ENCODE data around the gene SLC45A1.
"Not testable (repeated sequence)": the region's sequence is repeated elsewhere in the genome, so short reads cannot be mapped to it uniquely, and the experiment has no call there.

SLC45A1 gene

DNA sequence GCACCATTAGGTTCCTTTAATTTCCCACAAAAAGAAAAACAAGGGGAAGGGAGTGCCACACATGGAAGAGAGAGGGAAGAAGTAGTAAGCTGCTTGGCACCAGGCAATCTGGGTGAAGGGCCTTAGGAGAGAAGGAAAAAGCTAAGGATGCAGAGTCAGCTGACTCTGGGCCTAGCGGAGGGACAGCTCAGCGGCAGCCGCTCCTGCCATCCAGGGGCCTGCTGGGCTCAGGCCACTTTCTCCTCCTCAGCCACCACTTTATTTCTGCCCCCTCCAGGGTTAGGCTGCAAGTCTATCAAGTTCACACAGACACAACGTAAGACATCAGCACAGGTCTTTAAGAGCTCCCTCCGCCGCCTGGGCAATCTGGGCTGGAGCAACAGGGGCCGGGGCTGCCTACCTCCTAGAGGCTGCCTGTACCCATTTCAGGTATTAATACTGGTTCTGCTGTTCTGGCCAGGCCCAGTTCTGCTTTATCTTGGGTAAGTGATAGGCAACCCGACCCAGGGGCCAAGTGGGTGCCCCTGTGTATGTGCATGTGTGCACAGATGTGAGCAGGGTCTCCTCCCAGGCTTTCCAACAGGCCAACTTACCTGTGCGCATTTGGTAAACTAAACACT is 53.6 kb downstream of the SLC45A1 start:
- no peak for DNase-seq

DNA sequence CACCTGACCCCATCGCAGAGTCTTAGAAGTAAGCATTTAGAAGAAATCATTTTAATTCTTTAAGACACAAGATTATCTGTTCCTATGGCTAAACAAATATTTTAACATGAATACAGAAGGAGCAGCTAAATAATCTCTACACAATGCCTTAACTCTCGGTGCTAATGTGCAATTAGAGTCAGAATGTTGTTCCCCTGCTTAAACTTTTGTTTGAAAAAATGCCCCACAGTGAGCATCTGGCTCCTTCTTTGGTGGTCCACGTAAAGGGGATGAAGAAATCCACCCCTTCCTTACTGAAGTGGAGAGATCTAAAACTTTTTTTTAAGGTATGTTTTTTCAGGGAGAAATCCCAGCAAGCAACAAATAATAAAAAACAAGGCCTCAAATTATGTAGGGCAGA is 55.2 kb downstream of the SLC45A1 start:
- DNase-seq = no peak

DNA sequence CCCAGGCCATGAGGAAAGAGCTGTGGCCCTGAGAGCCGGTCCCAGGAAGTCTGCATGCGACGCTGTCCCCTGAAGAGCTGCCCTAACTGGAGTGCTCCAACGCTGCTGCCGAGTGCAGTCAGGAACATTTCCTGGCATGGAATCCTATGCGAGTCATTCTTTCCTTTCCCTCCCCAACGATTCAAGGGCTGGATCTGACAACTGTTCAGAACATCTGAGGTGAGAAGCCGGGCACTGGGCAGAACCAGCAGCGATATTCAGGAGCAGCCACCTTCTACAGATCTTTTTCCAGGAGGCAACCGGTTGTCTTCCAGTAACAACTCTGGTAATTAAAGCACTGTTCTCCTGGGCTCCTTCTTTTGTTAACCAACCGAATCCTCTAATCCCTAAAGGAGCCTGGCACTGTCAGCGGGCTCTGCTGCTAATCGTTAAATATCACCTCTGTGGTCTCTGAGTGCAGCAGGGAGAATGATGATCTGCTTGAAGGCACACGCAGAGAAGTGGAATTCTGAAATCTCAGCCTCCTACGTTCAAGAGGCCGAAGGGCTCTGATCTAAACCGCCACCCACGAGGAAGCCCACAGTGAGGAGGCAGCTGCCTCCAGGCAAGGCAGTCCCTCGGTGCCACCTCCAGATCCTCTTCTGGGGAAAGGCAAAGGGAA is 55.8 kb downstream of the SLC45A1 start:
- DNase-seq = no peak

- DNase-seq = no peak
These were observed 56.4 kb downstream of the SLC45A1 start for GRCh38 chr1:8374356-8374755.

GRCh38 chr1:8374812-8375211 is 56.9 kb downstream of the SLC45A1 start:
- peak; percentile 28 for DNase-seq

DNA sequence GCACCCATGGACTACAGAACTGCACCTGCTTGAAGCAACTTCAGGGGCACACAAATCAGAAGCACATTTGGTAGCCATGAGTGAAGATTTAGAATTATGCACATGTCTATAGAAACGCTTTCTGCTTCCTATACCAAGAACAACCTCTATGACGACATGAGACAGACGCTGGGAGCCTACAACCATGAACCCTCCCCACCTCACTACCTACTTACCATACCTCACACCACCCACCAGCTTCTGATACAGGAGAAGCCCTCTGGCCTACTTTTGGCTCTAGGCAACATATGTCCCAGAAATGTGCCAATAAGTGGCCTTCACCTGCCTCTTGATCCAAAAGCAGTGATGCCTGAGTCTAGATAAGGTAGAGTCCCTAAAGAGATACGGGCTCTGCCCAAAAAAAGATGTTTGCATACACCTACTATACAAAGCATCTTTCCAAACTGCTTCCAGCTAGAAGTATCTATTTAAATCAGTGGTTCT is 58.5 kb downstream of the SLC45A1 start:
- no peak for DNase-seq

DNA sequence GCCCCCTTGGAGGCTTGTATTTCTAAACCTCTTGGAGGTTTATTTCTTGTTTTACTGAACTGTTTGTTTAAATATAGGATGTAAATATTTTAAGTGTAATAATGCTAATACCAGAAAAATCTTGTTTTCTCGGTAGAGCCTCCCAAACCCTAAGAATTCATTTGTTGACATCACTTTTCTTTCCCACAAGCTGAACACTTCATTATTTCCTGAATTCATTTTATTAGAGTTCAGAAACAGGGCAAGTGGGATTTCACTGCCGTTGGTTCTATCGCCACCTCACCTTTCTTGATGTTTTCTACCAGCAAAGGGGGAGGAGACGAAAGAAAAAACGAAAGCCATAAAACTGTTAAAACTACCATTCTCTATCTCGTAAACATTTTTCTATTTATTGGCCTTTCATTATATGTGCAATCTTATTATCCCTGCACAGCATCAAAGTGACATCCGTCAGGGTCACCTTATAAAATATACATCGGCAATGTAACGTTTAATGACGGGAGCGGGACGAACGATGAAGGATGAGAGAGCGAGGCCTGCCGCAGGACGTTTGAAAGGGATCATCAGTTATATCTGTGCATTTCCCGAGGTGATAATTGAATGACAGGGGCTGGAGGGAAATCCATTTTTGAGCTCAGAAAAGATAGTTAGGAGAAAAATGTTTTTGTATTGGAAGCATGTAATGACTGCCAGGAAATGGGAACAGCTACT is 59.5 kb downstream of the SLC45A1 start:
- DNase-seq = no peak

DNA sequence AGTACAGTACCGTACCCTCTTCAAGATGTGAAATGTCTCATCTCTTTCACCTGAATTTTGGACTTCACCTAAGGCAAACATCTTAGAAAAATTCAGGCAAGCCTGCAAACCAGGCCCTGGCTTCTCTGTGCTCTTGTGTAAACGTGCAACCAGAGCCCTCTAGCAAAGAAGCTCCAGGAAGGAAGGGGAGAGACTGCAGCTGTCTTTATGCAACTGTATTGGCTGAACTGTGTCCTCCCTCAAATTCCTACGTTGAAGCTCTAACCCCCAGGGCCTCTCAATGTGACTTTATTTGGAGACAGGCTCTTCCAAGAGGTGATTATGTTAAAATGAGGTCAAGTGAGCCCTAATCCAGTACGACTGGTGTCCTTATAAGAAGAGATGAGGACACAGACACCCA is 60.3 kb downstream of the SLC45A1 start:
- DNase-seq = no peak

- DNase-seq = no peak
These were observed 61.1 kb downstream of the SLC45A1 start for GRCh38 chr1:8378981-8379470.

DNA sequence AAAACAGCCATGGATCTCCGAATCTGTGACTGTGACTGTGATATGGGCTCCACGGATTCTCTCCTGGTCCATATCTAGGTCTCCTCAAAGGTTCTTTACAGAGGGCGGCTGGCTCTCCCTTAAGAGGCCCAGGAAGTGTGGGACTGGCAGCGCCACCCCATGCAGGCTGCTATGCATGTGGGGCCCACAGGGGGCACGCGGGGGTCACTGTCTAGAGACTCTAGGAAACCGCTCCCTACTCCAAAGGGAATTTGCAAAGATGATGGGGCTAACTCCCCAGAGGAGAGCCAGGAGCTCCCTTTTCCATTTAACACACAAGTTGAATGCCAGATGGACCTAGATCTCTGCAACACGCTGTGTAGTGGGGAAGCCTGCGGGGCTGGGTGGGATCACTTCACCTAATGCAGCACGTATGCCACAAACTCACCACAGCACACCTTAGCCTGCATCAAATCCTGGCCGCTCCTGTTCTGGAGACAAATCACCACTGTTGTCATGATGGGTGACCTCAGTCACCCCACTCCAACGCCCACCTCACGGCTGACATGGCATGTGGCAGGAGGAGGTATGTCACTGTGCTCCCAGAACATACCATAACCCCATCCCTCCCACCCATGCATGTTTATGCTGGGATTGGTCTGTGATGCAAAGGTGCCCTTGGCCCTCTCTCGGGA is 61.7 kb downstream of the SLC45A1 start:
- DNase-seq = no peak

- not testable (repeated sequence) for DNase-seq
These were observed 62.4 kb downstream of the SLC45A1 start for GRCh38 chr1:8380310-8380709.

DNA sequence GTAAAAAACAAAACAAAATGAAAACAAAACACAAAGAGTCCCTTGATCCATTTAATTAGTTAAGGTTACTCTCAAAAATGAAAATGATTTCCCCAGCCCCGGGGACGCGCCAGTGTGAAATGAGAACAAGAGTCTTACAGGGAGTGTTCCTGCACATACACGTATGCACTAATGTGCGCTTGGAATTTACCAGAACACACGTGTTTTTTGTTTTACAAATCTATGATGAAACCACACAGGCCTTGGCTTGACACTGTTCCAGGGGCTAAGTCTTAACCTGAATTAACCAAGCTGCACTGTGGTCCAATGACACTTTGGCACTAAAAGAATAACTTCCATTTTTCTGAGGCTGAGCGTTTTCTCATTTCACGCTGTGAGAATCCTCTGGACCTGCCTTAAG is 63.7 kb downstream of the SLC45A1 start:
- DNase-seq = no peak

DNA sequence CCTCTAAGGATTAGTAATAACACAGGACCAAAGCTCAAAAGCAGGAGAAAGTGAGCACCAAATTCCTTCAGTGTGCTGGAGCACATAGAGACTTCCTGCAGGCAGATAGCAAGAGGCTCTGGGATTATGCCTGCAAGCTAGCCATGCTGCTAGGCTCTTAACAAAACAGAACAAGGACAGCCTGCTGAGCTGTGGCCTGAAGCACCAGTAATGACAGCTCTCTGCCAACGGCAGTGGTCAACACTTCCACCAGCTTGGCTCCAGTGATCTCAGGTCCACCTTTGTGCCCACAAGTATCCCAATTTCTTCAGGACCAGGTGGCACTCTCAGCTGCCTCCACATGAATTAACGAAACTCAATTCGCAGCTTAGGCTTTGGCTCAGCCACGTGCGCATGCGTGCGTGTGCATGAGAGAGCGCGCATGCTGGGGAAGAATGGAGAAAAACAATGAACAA is 64.2 kb downstream of the SLC45A1 start:
- DNase-seq = no peak

GRCh38 chr1:8382608-8383505 is 64.9 kb downstream of the SLC45A1 start:
- DNase-seq = no peak

DNA sequence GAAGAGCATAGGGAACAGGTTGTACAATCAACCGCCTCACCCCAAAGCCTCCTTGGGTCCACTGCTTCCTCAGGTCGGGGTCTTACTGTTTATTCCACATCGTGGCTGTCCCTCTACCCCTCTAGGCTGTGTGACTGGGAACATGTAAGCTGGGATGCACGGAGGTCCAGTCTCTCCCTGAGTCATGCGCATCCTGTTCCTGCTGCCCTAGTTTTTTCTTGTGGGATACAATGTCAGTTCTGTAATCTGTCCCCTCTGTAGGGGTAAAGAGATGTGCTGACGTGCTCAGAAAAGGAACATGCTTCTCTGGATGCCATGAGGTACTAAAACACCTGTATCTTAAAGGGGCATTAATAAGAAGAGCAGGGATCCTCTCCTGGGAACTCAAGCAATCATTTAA is 66.2 kb downstream of the SLC45A1 start:
- DNase-seq = no peak

GRCh38 chr1:8384577-8384976 is 66.7 kb downstream of the SLC45A1 start:
- no peak for DNase-seq

- DNase-seq = no peak
These were observed 68.3 kb downstream of the SLC45A1 start for GRCh38 chr1:8386247-8386646.

DNA sequence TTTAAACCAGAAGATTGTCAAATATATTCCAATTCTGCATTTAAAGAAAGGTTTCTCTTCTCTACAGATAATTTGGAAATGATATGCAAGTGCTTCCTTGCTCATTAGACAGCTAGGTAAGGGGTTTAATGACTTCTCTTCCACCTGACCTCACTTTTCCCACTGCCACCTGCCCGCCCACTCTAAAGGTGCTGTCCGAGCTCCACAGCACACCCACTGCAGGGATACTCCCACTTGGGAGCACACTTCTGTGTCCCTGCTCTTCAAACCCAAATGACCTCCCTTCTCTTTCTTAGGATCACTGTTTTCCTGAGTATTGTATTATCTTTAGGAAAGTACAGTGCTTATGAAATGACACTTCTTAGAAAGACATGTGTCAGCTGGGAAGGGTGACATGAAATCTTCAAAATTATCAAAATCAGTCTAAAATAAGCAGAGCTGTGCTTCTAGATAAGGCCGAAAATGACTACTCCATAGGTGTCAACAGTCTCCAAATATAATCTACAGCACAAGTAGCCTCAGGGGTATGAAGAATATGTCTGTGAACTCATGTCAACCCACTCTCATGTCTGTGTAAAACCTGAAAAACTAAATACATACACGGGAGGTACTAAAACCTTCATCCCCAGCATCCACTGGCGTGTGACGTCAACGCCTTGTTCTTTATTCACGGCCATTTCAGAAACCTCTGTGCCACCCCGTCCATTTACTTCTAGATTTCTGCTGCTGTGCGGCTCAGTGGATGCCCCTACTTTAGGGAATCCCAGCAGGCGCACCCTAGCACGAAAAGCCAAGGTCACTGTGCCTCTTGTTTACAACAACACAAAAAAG is 71.0 kb downstream of the SLC45A1 start:
- DNase-seq = no peak

DNA sequence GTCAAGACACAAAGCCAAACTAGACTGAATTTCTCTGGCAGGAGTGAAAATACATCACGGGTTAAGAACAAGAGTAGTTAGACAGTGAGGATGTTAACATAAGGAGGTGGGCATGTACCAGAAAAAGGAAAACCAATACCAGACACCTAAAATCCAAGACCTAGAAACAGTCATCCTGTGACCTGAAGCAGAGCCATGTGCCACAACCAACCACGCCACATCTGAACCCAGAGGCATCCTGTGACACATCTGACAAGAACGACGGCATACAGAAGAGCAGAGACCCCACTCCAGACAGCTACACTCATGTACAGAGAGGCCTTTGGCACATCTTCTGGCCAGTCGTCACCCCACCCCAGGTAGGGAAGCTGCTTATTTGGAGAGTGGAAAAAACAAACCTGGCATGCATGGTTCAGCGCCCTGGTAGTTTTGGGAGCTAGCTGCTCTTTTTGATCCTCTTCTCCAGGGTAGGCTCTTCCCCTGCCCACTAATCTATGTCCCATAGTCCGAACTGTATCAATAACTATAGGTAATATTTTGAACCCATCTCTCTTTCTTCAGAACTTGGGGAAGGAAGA is 72.1 kb downstream of the SLC45A1 start:
- peak; percentile 35 for DNase-seq

DNA sequence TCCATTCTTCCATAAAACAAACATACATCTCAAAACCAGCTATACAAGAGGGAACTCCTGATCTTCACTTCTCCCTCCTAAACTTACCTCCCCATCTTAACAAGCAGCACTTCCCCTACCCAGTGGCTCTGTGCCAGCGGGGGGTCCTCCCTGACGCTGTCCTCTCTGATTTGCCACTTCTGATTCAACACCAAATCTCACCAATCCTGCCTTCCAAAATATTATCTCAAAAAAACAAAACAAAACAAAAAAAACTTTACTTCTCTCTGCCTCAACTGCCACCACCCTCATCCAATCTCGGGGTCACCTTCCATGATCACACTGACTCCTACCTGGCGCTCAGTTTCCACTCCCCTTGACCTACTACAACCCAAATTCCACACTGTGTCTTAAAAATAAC is 72.8 kb downstream of the SLC45A1 start:
- DNase-seq = no peak

- no peak for DNase-seq
These were observed 74.6 kb downstream of the SLC45A1 start for GRCh38 chr1:8392522-8392921.
